Activated T-cell treated with anti-CD3 and anti-CD28 coated beads, Interleukin-2, amount 50 U/mL, for 4 hours (primary cell): ENCODE results near the gene PKDREJ. TPM values are rescaled to one million over a fixed set of nuclear protein-coding genes. Genes with fewer than 3 reads are reported as not detected.
A peak's percentile ranks its signal among the peaks of the same experiment; 100 is the strongest.

Source experiments
- ATAC-seq, 2 donors: fragments of 200-7000 bp; cut with Tn5 transposase; one replicate each; pipeline ENCODE4 v1.10.0; 2021
- DNase-seq: peaks from one replicate; pipeline ENCODE4 v3.0.0-alpha.2; 2020
- H3K27me3 Mint-ChIP-seq: one replicate; pipeline ENCODE4 v1.8.0; 2021; ENCODE audit warnings: low read depth, mixed read lengths
- H3K36me3 Mint-ChIP-seq: one replicate; pipeline ENCODE4 v1.8.0; 2022; ENCODE audit warnings: mixed read lengths; ENCODE audit not compliant: insufficient read depth
- H3K4me1 Mint-ChIP-seq: one replicate; pipeline ENCODE4 v1.8.0; 2021; ENCODE audit warnings: low read depth, mixed read lengths
- H3K4me3 Mint-ChIP-seq: one replicate; pipeline ENCODE4 v1.8.0; 2021; ENCODE audit warnings: mild to moderate bottlenecking, moderate library complexity, mixed read lengths
- H3K9me3 Mint-ChIP-seq: one replicate; pipeline ENCODE4 v1.8.0; 2021; ENCODE audit warnings: mixed read lengths
- total RNA-seq, 3 donors: library from RNA; stranded (reverse); gene quantifications; one replicate each; pipeline ENCODE4 v1.2.1, GENCODE V29; 2021

The PKDREJ gene
- total RNA-seq, 3 donors from 2014 or later, result not detected

- peaks cover 3% of the 10 kb centered on the region for H3K4me1 Mint-ChIP-seq
- peaks cover 25% of the 10 kb centered on the region for H3K36me3 Mint-ChIP-seq
- no peaks in the 10 kb centered on the region for H3K9me3 Mint-ChIP-seq
- DNase-seq, result no peak
- no peaks in the 10 kb centered on the region for H3K27me3 Mint-ChIP-seq
- ATAC-seq, result no peak
- H3K4me3 Mint-ChIP-seq, result no peak overlapping the region
Measured at GRCh38 chr22:46220921-46221320, 42.2 kb downstream of the PKDREJ start.

- ATAC-seq, result no peak
- H3K4me3 Mint-ChIP-seq, result no peak overlapping the region
- DNase-seq, result no peak
- H3K27me3 Mint-ChIP-seq, result no peaks in the 10 kb centered on the region
- no peaks in the 10 kb centered on the region for H3K9me3 Mint-ChIP-seq
- peaks cover 23% of the 10 kb centered on the region for H3K36me3 Mint-ChIP-seq
- H3K4me1 Mint-ChIP-seq, result peaks cover 3% of the 10 kb centered on the region
Measured at GRCh38 chr22:46219636-46220035, 43.5 kb downstream of the PKDREJ start.

GRCh38 chr22:46214616-46215015 is 48.5 kb downstream of the PKDREJ start:
- Mint-ChIP-seq H3K36me3 (peaks cover 41% of the 10 kb centered on the region), H3K4me1 (peaks cover 3% of the 10 kb centered on the region), H3K27me3 (no peaks in the 10 kb centered on the region), H3K4me3 (no peak overlapping the region), H3K9me3 (peaks cover under 1% of the 10 kb centered on the region)
- ATAC-seq (no peak), DNase-seq (no peak)

- H3K4me3 Mint-ChIP-seq, result no peak overlapping the region
- peaks cover 41% of the 10 kb centered on the region for H3K36me3 Mint-ChIP-seq
Measured at GRCh38 chr22:46214149-46214548, 49.0 kb downstream of the PKDREJ start.

DNA sequence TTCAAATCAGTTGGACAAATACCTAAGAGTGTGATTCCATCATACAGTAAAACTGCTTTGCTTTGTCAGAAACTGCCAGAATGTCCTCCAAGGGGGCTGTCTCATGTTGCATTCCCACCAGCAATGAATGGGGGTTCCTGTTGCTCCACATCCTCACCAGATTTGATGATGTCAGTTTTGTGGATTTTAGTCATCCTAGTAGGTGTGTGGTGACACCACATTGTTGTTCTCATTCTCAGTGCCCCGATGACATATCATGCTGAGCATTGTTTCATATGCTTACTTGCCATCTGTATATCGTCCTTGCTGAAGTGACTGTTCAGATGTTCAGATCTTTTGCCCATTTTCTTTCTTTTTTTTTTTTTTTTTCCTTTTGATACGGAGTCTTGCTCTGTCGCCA is 50.1 kb downstream of the PKDREJ start:
- H3K27me3 Mint-ChIP-seq, result no peaks in the 10 kb centered on the region
- no peak overlapping the region for H3K4me3 Mint-ChIP-seq
- H3K4me1 Mint-ChIP-seq, result no peaks in the 10 kb centered on the region
- peak; percentile 32 to 62 for ATAC-seq
- peaks cover 14% of the 10 kb centered on the region for H3K9me3 Mint-ChIP-seq
- DNase-seq, result no peak
- peaks cover 49% of the 10 kb centered on the region for H3K36me3 Mint-ChIP-seq

More at GRCh38 chr22:46214149-46214548, 49.0 kb downstream of the PKDREJ start:
- no peak for DNase-seq
- ATAC-seq, result no peak
- Mint-ChIP-seq H3K9me3 (peaks cover 5% of the 10 kb centered on the region), H3K4me1 (no peaks in the 10 kb centered on the region), H3K27me3 (no peaks in the 10 kb centered on the region)

DNA sequence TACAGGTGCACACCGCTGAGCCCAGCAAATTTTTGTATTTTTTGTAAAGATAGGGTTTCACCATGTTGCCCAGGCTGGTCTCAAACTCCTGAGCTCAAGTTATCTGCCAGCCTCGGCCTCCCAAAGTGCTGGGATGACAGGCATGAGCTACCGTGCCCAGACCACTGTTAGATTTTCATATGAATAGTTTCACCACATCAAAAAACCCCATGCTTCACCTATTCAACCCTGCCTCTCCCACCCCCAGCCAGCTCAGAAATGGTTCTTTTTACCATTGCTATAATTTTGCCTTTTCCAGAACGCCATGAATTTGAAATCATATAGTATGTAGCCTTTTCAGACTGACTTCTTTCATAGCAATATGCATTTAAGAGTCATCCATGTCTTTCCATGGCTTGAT is 50.9 kb downstream of the PKDREJ start:
- Mint-ChIP-seq H3K27me3 (no peaks in the 10 kb centered on the region), H3K4me1 (no peaks in the 10 kb centered on the region), H3K4me3 (no peak overlapping the region), H3K9me3 (peaks cover 14% of the 10 kb centered on the region), H3K36me3 (peaks cover 48% of the 10 kb centered on the region)
- ATAC-seq (no peak), DNase-seq (no peak)

DNA sequence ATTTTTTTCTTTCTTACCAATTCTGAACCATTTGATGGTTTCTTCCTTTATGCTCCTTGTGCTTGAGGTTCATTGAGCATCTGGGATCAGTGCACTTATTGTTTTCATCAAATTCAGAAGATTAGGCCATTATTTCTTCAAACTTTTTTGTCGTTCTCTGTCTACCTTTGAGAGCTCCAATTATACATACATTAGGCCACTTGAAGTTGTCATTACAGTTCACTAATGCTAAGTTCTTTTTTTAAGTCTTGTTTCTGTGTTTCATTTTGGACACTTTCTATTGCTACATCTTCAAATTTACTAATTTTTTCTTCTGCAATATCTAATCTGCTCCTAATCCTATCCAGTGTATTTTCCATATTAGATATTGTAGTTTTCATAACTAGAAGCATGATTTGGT is 53.9 kb downstream of the PKDREJ start:
- Mint-ChIP-seq H3K36me3 (peaks cover 47% of the 10 kb centered on the region), H3K4me3 (no peak overlapping the region), H3K27me3 (no peaks in the 10 kb centered on the region), H3K9me3 (peaks cover 14% of the 10 kb centered on the region), H3K4me1 (no peaks in the 10 kb centered on the region)
- no peak for DNase-seq
- no peak for ATAC-seq

Other genes starting within 250 kb of the PKDREJ start
- gene PPARA, start 112.8 kb downstream of the PKDREJ start, total RNA-seq, result 1 to 10 TPM; 5.6 to 7.0 (median 5.9) TPM
- gene CDPF1, start 13.1 kb downstream of the PKDREJ start, total RNA-seq, result 10 to 100 TPM in 1 of 3 donors, 1 to 10 TPM in 2; 5.8 to 10.6 (median 8.9) TPM
- gene TTC38, start 4.7 kb upstream of the PKDREJ start, total RNA-seq, result 1 to 10 TPM; 5.5 to 6.0 (median 6.0) TPM
- 1 to 10 TPM; 2.2 to 3.7 (median 2.7) TPM for gene GTSE1, start 33.5 kb upstream of the PKDREJ start, total RNA-seq
- 10 to 100 TPM; 62.5 to 69.0 (median 66.6) TPM for gene TRMU, start 72.4 kb upstream of the PKDREJ start, total RNA-seq